Stomach (tissue), 4 donors: Measurements from ENCODE around the gene BCAR3.

ENCODE experiments used
- CTCF ChIP-seq, 7 experiments: fragments of 450-650 bp in 4 of 7; fragments of 200-600 bp in 3 of 7; sonication (generic) in 3 of 7; IDR thresholded peaks; one replicate each; pipeline ENCODE4 v1.5.1; 2016 to 2019; ENCODE audit warnings: antibody characterized with exemption in 7 of 7, control low read depth in 2 of 7, mild to moderate bottlenecking in 1 of 7
- EP300 ChIP-seq: sonication (generic); formaldehyde crosslinking; IDR thresholded peaks from one replicate; pipeline ENCODE4 v1.6.1; 2017; ENCODE audit warnings: antibody characterized with exemption
- POLR2A ChIP-seq, 4 donors: fragments of 450-650 bp; IDR thresholded peaks; one replicate each; pipeline ENCODE4 v1.6.1; 2016; ENCODE audit warnings: antibody characterized with exemption in 4 of 4, control low read depth in 2 of 4, mild to moderate bottlenecking in 1 of 4, moderate library complexity in 1 of 4

- peak in 3 of 7 experiments; percentile 18 to 28 (median 27) for TF ChIP-seq CTCF (IDR thresholded peaks at IDR 0.05)
- TF ChIP-seq EP300 = no peak
- TF ChIP-seq POLR2A (IDR thresholded peaks at IDR 0.05) = no peak
Observed at GRCh38 chr1:93681101-93681988, at the start of gene BCAR3.
